NCI-H82 (cell line): ENCODE results near the gene S100A4.

Source experiments
- DNase-seq: peaks from one replicate; lab custom pipeline; 2025; lab: John Stamatoyannopoulos, UW

S100A4 gene

GRCh38 chr1:153547560-153548551, 2.2 kb upstream of the S100A4 start:
- no peak for DNase-seq

GRCh38 chr1:153546796-153547559, 1.4 kb upstream of the S100A4 start:
- peak; percentile 48 for DNase-seq

DNA sequence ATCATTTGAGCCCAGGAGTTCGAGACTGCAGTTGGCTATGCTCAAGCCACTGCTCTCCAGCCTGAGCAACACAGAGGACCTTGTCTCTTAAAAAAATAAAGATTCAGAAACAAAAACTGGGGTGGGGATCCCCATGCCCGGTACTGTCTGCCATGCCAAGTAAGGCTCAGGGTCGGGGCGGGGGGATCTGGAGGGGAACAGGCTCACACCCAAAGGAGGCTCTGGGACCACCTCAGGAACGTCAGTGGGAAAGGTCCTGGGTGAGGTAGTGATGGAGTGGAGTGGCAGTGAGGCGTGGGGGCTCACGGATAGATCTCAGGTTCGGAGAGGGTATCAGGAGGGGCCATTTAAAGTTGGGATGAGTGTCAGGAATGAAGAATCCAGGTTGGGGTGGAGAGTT, 765 bp upstream of the S100A4 start:
- DNase-seq: no peak

- peak; percentile 64 for DNase-seq
These were observed 1.0 kb downstream of the S100A4 start for GRCh38 chr1:153544453-153545066.

- DNase-seq: no peak
These were observed 1.9 kb downstream of the S100A4 start for GRCh38 chr1:153543736-153544135.

DNA sequence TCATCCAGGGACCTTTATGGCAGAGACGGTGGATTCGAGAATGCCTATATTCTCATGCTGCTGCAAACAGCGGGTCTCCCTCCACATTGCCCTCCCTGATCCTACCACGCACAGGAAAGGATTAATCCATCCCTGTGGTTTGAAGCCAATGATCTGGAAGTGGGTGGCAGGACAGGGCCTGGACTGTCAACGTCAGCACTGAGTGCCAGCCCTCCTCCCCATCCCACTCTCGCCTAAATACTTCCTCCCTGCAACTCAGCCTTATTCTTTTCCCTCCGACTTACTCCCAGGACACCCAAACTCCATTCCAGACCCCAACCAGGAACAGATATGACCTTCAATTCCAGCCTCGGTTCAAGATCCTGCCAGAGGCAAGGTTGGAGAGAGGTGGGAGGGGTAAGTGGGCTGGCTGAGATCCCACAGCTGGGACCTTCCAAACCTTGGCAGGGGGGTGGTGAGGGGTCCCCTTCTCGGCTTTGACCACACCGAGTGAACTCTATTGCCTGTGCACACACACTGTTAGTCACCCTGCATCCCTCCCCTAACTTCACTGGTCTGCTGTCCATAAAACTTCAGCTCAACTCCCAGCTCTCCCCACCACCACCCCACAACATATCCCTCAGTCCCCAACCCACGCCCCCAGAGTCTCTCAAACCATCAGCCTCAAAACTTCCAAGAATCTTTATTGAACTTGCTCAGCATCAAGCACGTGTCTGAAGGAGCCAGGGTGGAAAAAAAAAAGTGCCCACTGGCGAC, 2.5 kb downstream of the S100A4 start:
- DNase-seq: no peak

GRCh38 chr1:153541641-153542590, 3.7 kb downstream of the S100A4 start:
- DNase-seq: no peak

DNA sequence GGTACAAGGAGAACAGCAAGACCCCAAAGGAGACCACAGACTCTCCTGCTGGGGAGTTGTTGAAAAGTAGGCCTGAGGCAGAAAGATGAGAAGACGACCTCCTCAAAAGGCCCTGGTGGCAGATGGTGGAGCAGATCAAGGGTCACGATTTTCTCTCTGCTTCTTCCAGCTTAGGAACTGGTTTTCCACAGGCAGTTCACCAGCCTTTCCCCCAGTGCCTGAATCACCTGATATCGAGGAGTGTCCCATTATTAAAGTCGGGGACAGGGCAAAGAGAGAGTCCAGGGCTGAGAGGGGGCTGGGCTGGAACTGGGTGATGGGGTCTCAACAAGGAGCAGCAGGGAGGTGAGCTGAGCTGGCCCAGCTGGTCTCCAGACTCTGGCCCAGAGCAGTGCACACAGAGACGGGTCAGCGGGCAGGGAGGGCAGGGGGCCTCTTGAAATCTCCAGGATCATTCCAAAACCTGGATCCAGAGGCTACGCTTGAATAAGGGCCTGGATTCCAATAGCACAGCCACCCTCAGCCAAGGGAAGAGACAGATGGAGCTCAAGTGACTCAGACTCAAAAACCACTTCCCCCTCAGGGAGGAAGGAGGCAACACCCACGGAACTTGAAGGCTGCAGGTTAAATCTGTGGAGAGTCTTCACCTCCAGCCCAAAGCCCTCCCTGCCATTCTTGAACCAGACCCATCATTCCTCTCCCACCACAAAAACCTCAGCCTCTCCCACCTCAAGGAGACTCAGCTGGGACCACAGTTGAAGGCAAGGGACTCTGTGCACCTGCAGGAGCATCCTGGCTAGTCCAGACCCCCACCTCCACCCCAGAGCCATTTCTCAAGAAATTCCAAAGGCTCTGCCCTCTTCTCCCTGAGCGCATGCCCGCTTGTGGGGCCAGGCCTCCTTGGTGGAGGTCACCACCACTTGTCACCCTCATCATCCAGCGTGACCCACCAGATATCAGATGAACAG, 4.9 kb downstream of the S100A4 start, which contains the start of gene S100A5:
S100A5 (minus strand) TSS at position 541 of the 968 bp plus-strand sequence. CDS start 743 bp downstream, outside the sequence.
- no peak for DNase-seq

DNA sequence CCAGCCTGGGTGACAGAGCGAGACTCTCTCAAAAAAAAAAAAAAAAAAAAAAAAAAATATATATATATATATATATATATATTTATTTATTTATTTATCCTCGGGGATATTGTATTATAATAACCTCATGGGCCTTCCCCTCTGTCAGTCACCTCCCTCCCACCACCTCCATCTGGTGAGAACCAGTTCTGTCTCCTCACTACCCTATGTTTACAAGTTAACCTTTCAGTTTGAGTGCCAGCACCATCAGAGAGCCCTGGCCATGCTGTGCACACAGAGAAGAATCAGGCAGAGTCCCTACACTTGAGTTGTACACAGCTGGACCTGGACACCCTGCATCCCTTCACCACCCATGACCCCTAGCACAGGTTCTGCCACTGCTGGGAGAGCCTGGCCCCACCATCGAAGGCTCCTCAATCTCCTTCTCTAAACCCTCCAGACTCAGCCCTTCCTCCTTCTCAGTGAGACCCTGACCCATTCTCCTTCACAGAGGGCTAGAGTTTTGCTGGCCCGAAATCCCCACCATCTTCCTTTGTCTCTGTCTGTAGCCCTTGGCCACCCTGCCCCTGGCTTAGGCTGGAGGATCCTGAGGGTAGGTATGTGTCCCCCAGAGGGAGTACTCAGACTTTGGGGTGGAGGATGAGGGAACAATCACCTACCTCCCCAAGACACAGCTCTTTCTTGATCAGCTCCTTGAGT, 6.1 kb downstream of the S100A4 start:
- DNase-seq: no peak

DNA sequence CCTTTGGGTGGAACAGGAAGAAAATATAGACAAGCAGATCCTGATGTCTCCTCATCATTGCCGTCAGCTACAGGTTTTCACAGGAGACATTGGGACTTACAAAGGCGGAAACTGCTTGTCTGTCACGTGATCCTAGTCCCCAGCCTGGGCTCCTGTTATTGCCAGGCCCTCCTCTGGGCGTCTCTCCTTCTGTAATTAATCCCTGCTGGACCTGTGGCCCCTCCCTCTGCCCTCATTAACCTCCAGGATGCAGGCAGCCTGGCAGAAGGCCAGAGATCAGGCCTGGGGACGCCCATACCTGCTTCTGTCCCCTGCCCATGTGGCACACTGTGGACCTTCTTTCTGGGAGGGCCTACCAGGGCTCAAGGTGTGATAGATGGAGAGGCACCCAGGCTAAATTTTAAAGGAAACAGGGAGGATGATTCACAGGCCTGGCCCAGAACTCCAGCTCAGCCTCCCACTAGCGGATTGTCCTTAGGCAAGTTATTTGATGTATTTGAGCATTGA, 7.2 kb downstream of the S100A4 start:
- DNase-seq: peak; percentile 97

- no peak for DNase-seq
These were observed 8.3 kb downstream of the S100A4 start for GRCh38 chr1:153537376-153537730.

DNA sequence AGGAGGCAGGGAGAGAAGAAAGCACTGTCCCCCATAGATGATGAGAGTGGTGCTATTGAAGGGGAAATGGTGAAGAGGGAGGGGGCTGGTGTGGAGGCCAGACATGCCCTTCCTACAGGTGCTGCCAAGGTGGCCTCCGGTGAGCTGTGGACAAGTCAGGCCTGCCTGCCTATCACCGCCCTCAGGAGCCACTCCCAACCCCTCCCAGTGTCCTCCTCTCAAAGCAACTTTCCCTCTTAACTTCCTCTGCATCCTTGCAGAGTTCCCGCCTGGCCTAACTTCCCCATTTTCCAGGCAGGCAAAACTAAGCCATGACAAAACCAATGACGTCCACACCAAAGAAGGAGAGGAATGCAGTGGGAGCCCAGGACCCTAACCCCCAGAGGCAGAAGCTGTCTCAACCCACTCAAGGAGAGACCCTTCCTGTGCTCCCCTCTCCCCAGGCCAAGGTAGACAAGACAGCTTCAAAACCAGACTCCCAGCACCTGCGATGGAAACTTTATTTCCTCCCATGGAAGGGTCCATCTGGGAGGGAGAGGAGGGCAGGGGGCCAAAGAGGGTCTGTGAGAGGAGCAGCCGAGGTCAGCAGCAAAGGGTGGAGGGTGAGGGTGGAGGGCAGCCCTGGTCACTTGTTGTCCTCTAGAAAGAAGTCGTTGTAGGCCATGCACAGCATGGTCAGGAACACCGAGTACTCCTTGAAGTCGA, 8.8 kb downstream of the S100A4 start:
- DNase-seq: no peak

DNA sequence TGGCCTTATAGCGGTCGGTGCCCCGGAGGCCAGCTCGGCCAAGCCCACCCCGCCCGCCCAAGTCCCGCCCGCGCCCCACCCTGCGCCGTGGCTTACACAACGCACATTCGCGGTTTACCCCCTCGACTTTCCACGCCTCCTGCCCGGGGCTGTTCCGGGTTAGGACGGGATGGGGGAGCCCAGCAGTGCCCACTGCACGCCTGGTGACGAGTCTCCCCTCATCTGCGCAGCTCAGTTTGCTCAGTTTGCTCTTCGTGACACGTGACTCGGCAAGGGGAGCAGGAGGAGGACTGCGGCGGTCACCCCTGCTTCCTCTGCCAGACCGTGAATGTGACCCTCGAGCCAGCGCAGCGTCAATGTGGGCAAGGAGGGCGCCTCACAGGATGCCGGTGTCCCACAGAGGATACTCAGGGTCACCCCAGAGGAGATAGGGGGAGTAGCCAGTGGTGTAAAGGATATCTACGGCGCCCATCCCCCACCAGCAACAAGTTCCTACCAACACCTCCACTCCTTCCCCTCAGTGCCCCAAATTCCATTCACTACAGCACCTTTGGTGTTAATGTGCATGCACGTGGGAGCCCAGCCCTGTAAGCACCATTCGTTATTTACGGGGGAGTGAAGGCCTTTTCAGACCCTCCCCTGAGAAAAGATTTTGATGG, 9.5 kb downstream of the S100A4 start:
- no peak for DNase-seq

- DNase-seq: no peak
These were observed 10.2 kb downstream of the S100A4 start, which contains the start of gene S100A6 for GRCh38 chr1:153535242-153536011. Gene S100A6 (minus strand): TSS chr1:153535991. CDS start chr1:153535339, 652 bp downstream.

GRCh38 chr1:153534925-153535241, 10.7 kb downstream of the S100A4 start:
- DNase-seq: no peak

- no peak for DNase-seq
These were observed 11.2 kb downstream of the S100A4 start for GRCh38 chr1:153534226-153534924.
